ENCODE results near the gene RSPH6A. TPM values are rescaled to one million over a fixed set of nuclear protein-coding genes. Genes with fewer than 3 reads are reported as not detected.
A peak's percentile ranks its signal among the peaks of the same experiment; 100 is the strongest.

Gene RSPH6A
- total RNA-seq (0.12 TPM in 1 of 2 replicates, not detected in the other), polyA plus RNA-seq (not detected in 2 replicates)

DNA sequence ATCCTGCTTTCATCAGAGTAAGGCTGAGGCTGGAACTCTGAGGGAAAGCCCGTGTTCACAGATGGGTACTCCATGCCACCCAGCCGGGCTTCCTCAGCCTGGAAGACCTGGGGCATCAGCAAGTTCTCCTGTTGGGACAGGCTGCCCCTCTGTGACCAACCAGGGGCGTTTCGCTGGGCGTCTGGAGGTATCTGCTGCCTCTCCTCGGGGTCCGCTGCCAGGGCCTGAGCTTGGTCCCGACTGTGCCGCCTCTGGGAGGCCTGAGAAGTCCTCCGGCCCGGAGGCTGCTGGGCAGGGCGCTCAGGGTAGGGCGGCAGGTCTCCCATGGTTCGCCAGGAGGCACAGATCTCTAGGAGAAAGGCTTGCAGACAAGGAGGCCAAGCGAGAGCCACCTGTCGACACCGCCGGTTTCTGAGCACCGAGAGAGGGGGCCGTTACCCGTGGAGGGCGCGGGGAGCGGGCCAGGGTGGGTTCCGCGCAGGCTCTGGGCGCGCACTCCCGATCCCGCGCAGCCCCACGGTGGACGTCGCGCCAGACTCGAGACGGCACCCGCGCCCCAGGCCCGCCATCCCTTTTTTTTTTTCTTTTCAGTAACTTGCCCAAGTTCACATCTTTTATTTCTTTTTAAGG is at the start of gene RSPH6A:
TSS of gene RSPH6A (minus strand) at position 458 of the 630 bp plus-strand sequence. CDS start at position 326, 132 bp downstream.
- Histone ChIP-seq H3K27me3 (no peaks in the 10 kb centered on the region), H3K9me3 (ENCODE audit: low read depth) (no peaks in the 10 kb centered on the region), H3K36me3 (replicated peaks; ENCODE audit: insufficient read depth, low read depth) (no peaks in the 10 kb centered on the region), H3K4me3 (peak within 1 kb of the TSS; percentile 4), H3K4me2 (peak within 1 kb of the TSS; percentile 86), H4K20me1 (ENCODE audit: insufficient read depth, poor library complexity, severe bottlenecking) (no peaks in the 10 kb centered on the region), H3K4me1 (ENCODE audit: insufficient read depth) (peaks cover 7% of the 10 kb centered on the region), H3K79me2 (no peaks in the 10 kb centered on the region), H2AFZ (peak within 1 kb of the TSS; percentile 55), H3K27ac (peak within 1 kb of the TSS; percentile 27), H3K9me2 (replicated peaks; ENCODE audit: insufficient read depth) (no peaks in the 10 kb centered on the region)
- 35% methylated on average over 25 of the region's 40 CpGs for WGBS (ENCODE audit: low lambda C conversion rate, missing lambda C conversion rate)
- no peak for DNase-seq (ENCODE audit: low spot score)
- TF ChIP-seq EZH2phosphoT487 (IDR thresholded peaks at IDR 0.05; ENCODE audit: low read depth, severe bottlenecking, unreplicated experiment) (no peak), CTCF (IDR thresholded peaks at IDR 0.05; ENCODE audit: poor library complexity) (no peak), EZH2 (IDR thresholded peaks at IDR 0.05; ENCODE audit: borderline replicate concordance) (no peak)

DNA sequence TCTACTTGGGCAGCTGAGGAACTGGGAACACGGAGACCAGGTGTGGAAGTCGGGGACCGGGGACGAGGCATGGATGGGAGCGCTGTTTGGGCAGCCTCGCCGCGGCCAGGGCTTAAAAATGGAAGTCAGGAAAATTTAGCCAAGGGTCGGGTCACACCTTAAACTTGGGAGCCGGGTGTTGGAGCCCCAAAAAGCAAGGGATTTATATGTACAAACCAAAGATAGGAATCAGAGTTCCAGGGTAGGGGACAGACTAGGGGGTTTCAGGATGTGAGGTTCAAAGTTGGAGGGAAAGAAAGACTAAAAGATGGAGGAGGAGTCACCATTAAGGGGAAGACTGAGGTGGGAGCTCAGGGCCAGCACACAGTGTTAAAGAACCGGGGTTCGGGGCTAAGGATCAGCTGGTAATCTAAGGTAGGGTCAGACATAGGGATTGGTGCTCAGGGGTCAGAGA is 49.5 kb upstream of the RSPH6A start:
- H3K4me2 ChIP-seq, result peak overlapping the region; percentile 72
- H4K20me1 ChIP-seq (ENCODE audit: insufficient read depth, poor library complexity, severe bottlenecking), result no peaks in the 10 kb centered on the region
- DNase-seq (ENCODE audit: low spot score), result no peak
- no peaks in the 10 kb centered on the region for H3K9me3 ChIP-seq (ENCODE audit: low read depth)
- H3K4me1 ChIP-seq (ENCODE audit: insufficient read depth), result peaks cover 6% of the 10 kb centered on the region
- H3K27ac ChIP-seq, result peak overlapping the region; percentile 69
- H3K9me2 ChIP-seq (replicated peaks; ENCODE audit: insufficient read depth), result no peaks in the 10 kb centered on the region
- 10% methylated on average over 12 of the region's 12 CpGs for WGBS (ENCODE audit: low lambda C conversion rate, missing lambda C conversion rate)
- H3K79me2 ChIP-seq, result peaks cover 74% of the 10 kb centered on the region
- peaks cover 13% of the 10 kb centered on the region for H3K27me3 ChIP-seq
- no peaks in the 10 kb centered on the region for H3K36me3 ChIP-seq (replicated peaks; ENCODE audit: insufficient read depth, low read depth)
- peak overlapping the region; percentile 55 for H3K4me3 ChIP-seq
- peak overlapping the region; percentile 32 for H2AFZ ChIP-seq
- TF ChIP-seq EZH2phosphoT487 (IDR thresholded peaks at IDR 0.05; ENCODE audit: low read depth, severe bottlenecking, unreplicated experiment), result peak; percentile 79
- TF ChIP-seq CTCF (IDR thresholded peaks at IDR 0.05; ENCODE audit: poor library complexity), result no peak

GRCh38 chr19:45863840-45864628 is 48.9 kb upstream of the RSPH6A start, which contains the start of gene FOXA3:
Gene FOXA3 (plus strand): TSS chr19:45864326. CDS start chr19:45864457, 131 bp downstream.
- H3K79me2 ChIP-seq, result peaks cover 74% of the 10 kb centered on the region
- peak within 1 kb of the TSS; percentile 69 for H3K27ac ChIP-seq
- H3K27me3 ChIP-seq, result peaks cover 13% of the 10 kb centered on the region
- H3K4me3 ChIP-seq, result peak within 1 kb of the TSS; percentile 55
- H4K20me1 ChIP-seq (ENCODE audit: insufficient read depth, poor library complexity, severe bottlenecking), result no peaks in the 10 kb centered on the region
- peaks cover 6% of the 10 kb centered on the region for H3K4me1 ChIP-seq (ENCODE audit: insufficient read depth)
- H3K36me3 ChIP-seq (replicated peaks; ENCODE audit: insufficient read depth, low read depth), result no peaks in the 10 kb centered on the region
- H3K9me2 ChIP-seq (replicated peaks; ENCODE audit: insufficient read depth), result no peaks in the 10 kb centered on the region
- peak within 1 kb of the TSS; percentile 43 for H2AFZ ChIP-seq
- peak within 1 kb of the TSS; percentile 72 for H3K4me2 ChIP-seq
- peak; percentile 95 for TF ChIP-seq EZH2 (IDR thresholded peaks at IDR 0.05; ENCODE audit: borderline replicate concordance)
- peak; percentile 68 for TF ChIP-seq CTCF (IDR thresholded peaks at IDR 0.05; ENCODE audit: poor library complexity)
- TF ChIP-seq EZH2phosphoT487 (IDR thresholded peaks at IDR 0.05; ENCODE audit: low read depth, severe bottlenecking, unreplicated experiment), result peak; percentile 53
- peak; percentile 89 for DNase-seq (ENCODE audit: low spot score)
- WGBS (ENCODE audit: low lambda C conversion rate, missing lambda C conversion rate), result 10% methylated on average over 22 of the region's 71 CpGs
- H3K9me3 ChIP-seq (ENCODE audit: low read depth), result no peaks in the 10 kb centered on the region

All from hepatocyte (in vitro differentiated cells).